ENCODE results near the gene CFAP119. TPM values are rescaled to one million over a fixed set of nuclear protein-coding genes. Genes with fewer than 3 reads are reported as not detected.

Gene CFAP119
- polyA plus RNA-seq, 1 donor (not counting 4 experiments of a cell fraction or from before 2014, with no cell fraction given) = 3.0 TPM

DNA sequence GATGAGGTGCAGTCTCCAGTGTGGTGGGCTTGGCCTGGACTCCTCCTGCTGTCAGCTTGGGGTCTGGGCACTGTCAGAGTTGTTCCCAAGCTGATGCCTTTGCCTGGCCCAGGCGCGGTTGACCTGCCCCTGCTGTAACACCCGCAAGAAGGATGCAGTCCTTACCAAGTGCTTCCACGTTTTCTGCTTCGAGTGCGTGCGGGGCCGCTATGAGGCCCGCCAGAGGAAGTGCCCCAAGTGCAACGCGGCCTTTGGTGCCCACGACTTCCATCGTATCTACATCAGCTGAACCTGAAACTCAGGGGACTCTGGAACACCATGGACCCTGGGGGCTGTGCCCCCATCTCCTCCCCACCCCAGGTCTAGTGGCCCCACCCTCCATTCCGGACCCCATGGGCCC is 12.0 kb upstream of the CFAP119 start:
- peaks cover 26 to 36% of the 10 kb centered on the region in 2 experiments for H3K36me3 ChIP-seq (ENCODE audit: control insufficient read depth in 2 of 2, extremely low read depth in 1 of 2, insufficient read depth in 2 of 2, low read length in 2 of 2)
- TF ChIP-seq EZH2 (IDR thresholded peaks at IDR 0.05; ENCODE audit: low read length) = no peak
- TF ChIP-seq, protein P1, sequence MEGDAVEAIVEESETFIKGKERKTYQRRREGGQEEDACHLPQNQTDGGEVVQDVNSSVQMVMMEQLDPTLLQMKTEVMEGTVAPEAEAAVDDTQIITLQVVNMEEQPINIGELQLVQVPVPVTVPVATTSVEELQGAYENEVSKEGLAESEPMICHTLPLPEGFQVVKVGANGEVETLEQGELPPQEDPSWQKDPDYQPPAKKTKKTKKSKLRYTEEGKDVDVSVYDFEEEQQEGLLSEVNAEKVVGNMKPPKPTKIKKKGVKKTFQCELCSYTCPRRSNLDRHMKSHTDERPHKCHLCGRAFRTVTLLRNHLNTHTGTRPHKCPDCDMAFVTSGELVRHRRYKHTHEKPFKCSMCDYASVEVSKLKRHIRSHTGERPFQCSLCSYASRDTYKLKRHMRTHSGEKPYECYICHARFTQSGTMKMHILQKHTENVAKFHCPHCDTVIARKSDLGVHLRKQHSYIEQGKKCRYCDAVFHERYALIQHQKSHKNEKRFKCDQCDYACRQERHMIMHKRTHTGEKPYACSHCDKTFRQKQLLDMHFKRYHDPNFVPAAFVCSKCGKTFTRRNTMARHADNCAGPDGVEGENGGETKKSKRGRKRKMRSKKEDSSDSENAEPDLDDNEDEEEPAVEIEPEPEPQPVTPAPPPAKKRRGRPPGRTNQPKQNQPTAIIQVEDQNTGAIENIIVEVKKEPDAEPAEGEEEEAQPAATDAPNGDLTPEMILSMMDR (optimal IDR thresholded peaks at IDR 0.05 in 1 of 3, IDR thresholded peaks at IDR 0.05 in 1 of 3, conservative IDR thresholded peaks at IDR 0.05 in 1 of 3; ENCODE audit: extremely low read depth in 1 of 3, insufficient read depth in 2 of 3, low read length in 3 of 3) = no peak
- peaks cover 9% of the 10 kb centered on the region for H3K4me1 ChIP-seq (ENCODE audit: control insufficient read depth, extremely low read depth, insufficient read depth, low read length)
- H3K27ac ChIP-seq (ENCODE audit: control insufficient read depth, insufficient read depth, low read length) = no peak overlapping the region
- H3K9me3 ChIP-seq (ENCODE audit: control insufficient read depth, low read depth, low read length) = no peaks in the 10 kb centered on the region
- H3K9me1 ChIP-seq (ENCODE audit: control insufficient read depth, extremely low read depth, insufficient read depth, low read length) = no peaks in the 10 kb centered on the region
- no peak overlapping the region for H3K4me3 ChIP-seq (ENCODE audit: control insufficient read depth in 2 of 3, extremely low read depth in 1 of 3, insufficient read depth in 2 of 3, low read depth in 1 of 3, low read length in 3 of 3)
- H3K79me2 ChIP-seq (ENCODE audit: control insufficient read depth, insufficient read depth, low read length) = no peaks in the 10 kb centered on the region
- H4K20me1 ChIP-seq (ENCODE audit: control insufficient read depth, extremely low read depth, insufficient read depth, low read length) = no peaks in the 10 kb centered on the region
- FAIRE-seq (no peak), DNase-seq (ENCODE audit: low read depth, low spot score) (no peak)
- no peak overlapping the region for H3K4me2 ChIP-seq (ENCODE audit: control insufficient read depth, extremely low read depth, insufficient read depth, low read depth, low read length)
- no peaks in the 10 kb centered on the region for H3K27me3 ChIP-seq (ENCODE audit: control insufficient read depth, extremely low read depth, insufficient read depth, low read length)
- no peak overlapping the region for H3K9ac ChIP-seq (ENCODE audit: control insufficient read depth, extremely low read depth, insufficient read depth, low read length)
- H2AFZ ChIP-seq (ENCODE audit: control insufficient read depth, low read length) = no peak overlapping the region
- dilution Hi-C loops (cut with MboI; ENCODE audit: extremely low pct_ligation_motif_present, low sequenced_read_pairs) = no loop called here

DNA sequence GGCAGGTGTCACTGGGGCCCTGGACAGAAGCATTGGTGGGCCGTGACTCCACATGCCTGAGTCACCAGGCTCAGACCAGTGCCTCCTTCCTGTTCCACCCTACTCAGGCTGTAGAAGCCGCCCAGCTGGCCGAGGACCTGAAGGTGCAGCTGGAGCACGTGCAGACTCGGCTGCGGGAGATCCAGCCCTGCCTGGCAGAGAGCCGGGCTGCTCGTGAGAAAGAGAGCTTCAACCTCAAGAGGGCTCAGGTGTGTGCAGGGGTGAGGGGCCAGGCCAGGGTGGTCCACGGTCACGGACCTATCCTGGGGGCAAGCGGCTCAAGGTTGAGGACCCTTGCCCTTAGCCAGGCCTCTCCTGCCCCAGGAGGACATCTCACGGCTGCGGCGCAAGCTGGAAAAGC is 9.9 kb upstream of the CFAP119 start:
- H3K9me3 ChIP-seq (ENCODE audit: control insufficient read depth, low read depth, low read length) = no peaks in the 10 kb centered on the region
- DNase-seq (ENCODE audit: low read depth, low spot score) (no peak), FAIRE-seq (no peak)
- peaks cover 37 to 41% of the 10 kb centered on the region in 2 experiments for H3K36me3 ChIP-seq (ENCODE audit: control insufficient read depth in 2 of 2, extremely low read depth in 1 of 2, insufficient read depth in 2 of 2, low read length in 2 of 2)
- H4K20me1 ChIP-seq (ENCODE audit: control insufficient read depth, extremely low read depth, insufficient read depth, low read length) = no peaks in the 10 kb centered on the region
- H3K27ac ChIP-seq (ENCODE audit: control insufficient read depth, insufficient read depth, low read length) = no peak overlapping the region
- H3K27me3 ChIP-seq (ENCODE audit: control insufficient read depth, extremely low read depth, insufficient read depth, low read length) = no peaks in the 10 kb centered on the region
- H3K79me2 ChIP-seq (ENCODE audit: control insufficient read depth, insufficient read depth, low read length) = no peaks in the 10 kb centered on the region
- TF ChIP-seq, protein P1 (optimal IDR thresholded peaks at IDR 0.05 in 1 of 3, IDR thresholded peaks at IDR 0.05 in 1 of 3, conservative IDR thresholded peaks at IDR 0.05 in 1 of 3; ENCODE audit: extremely low read depth in 1 of 3, insufficient read depth in 2 of 3, low read length in 3 of 3) = no peak
- no peak for TF ChIP-seq EZH2 (IDR thresholded peaks at IDR 0.05; ENCODE audit: low read length)
- H3K4me3 ChIP-seq (ENCODE audit: control insufficient read depth in 2 of 3, extremely low read depth in 1 of 3, insufficient read depth in 2 of 3, low read depth in 1 of 3, low read length in 3 of 3) = no peak overlapping the region
- no peak overlapping the region for H2AFZ ChIP-seq (ENCODE audit: control insufficient read depth, low read length)
- dilution Hi-C loops (cut with MboI; ENCODE audit: extremely low pct_ligation_motif_present, low sequenced_read_pairs) = no loop called here
- peaks cover 9% of the 10 kb centered on the region for H3K4me1 ChIP-seq (ENCODE audit: control insufficient read depth, extremely low read depth, insufficient read depth, low read length)
- H3K4me2 ChIP-seq (ENCODE audit: control insufficient read depth, extremely low read depth, insufficient read depth, low read depth, low read length) = no peak overlapping the region
- H3K9ac ChIP-seq (ENCODE audit: control insufficient read depth, extremely low read depth, insufficient read depth, low read length) = no peak overlapping the region
- no peaks in the 10 kb centered on the region for H3K9me1 ChIP-seq (ENCODE audit: control insufficient read depth, extremely low read depth, insufficient read depth, low read length)
